NCI-H2171 (cell line): ENCODE data around the gene TNIP3.

Experiments
- DNase-seq: peaks from one replicate; lab custom pipeline; 2025; lab: John Stamatoyannopoulos, UW

The TNIP3 gene

DNA sequence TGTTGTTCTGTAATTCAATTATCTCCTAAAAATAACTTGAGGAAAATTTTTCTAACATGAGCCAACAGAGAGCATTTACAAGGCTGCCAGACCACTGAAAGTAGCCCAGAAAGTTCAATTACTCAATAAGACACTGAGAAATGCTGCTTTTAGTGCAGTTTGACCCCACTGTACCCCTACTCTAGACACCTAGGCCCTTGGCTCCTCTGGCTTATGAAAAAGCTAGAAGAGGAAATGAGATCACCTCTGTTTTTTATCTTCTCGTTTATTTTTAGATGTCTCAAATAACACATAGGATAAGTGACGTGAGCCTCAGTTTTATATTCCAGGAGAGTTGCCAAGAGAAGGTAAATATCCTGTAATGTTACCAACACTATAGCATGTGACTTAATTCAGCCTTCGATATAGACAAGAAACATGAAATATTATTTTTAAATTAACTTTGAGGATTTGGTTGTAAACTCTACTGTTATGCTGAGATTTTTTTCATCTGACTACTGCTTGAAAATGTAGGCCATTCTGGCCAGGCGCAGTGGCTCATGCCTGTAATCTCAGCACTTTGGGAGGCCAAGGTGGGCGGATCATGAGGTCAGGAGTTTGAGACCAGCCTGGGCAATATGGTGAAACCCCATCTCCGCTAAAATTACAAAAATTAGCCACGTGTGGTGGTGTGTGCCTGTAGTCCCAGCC, 24.4 kb downstream of the TNIP3 start:
- DNase-seq: no peak

DNA sequence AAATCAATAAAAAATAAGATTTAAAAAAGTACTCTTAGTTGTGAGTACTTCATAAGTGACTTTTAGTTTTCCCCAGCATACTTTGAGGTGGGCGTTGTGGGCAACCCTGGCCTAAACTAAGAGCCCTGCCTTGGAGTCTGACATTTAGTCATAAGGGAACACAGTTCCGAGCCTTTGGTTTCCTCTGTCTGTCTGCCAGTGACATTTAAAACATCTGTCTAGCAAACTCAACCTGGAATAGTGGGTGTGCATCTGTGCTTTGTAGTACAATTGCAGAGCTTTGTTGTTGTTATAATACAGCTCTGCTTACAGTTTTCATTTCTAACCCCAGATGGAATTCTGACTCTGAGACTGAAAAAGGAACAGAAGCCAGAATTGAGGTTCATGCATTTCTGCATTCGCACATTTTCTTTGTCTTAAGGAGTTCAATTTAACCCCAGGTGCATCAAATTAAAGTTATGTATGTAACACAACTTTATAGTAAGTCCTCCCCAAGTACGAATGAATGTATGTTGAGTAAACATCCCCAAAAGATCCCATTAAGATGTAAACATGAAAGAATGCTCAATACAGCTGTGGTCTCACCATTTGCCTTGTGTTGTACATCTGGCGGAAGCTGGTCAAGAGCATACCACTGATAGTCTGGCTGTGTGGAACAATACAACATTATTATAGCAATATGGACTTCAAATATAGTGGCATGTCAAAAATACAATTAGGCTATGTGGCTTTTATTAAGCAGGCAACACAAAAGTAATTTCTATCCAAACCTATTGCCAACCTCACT, 25.9 kb downstream of the TNIP3 start:
- no peak for DNase-seq

DNA sequence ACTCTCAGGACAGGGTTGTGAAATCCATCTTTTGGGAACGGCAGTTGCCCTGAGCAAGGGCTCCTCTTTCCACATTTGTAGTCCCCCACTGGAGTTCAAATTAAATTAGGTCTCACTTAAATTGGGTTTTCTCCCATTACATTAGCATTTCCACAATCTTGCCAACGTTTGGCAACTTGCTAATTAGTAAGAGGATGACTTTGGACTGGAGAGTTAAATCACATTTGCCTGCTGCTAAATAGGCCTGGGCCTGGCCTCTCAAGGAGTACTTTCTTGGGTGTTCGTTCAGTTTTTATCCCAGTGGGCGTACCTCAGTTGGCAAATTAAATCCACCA, 33.8 kb downstream of the TNIP3 start:
- no peak for DNase-seq

DNA sequence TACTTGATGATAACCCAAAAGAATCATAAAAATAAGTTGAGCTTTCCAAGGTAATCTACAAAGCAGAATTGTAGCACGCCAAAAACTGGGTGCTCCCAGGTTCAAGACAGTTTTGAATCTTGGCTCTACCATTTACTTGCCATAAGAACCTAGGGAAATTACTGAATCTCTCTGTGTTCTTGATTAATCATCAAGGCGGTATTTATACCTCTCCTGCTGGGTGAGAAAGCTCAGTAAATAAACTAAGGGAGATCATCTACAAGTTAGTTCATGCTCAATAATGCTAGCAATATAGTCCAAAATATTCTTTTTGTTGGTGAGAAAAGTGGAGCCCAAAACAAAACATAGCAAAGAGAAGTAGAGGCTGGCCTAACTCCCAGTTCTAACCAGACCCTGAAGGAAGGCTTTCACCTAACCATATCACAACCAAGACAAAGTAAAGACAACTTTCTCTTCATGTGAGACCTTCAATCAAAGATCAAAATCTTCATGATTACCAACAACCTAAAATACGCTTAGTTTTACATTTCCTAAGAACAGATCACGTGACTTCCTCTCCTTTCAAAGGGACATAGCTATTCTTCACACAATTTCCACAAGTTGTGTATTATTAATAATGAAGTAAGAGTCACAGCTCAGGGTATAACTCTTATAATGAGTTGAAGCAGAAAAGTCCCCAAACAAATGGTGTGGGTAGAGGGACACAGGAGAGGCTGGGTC, 34.4 kb downstream of the TNIP3 start:
- DNase-seq: no peak

DNA sequence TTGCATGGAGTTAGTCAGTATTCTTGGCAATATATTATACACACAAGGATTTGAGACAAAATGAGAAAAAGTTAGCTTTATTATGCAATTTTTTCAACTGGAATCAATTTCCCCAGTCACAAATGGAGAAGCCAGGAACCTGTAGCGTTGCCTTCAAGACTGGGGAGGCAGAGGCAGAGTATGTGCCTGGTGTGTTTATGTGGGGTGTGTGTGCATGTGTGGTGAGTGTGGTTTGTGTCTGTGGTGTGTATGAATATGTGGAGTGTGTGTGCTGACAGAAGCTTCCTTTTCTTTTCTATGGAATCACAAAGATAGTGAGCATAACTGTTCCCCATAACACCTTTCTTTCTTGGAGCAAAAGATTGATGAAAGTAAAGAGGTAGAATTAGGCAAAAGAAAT, 37.0 kb downstream of the TNIP3 start:
- DNase-seq: no peak

DNA sequence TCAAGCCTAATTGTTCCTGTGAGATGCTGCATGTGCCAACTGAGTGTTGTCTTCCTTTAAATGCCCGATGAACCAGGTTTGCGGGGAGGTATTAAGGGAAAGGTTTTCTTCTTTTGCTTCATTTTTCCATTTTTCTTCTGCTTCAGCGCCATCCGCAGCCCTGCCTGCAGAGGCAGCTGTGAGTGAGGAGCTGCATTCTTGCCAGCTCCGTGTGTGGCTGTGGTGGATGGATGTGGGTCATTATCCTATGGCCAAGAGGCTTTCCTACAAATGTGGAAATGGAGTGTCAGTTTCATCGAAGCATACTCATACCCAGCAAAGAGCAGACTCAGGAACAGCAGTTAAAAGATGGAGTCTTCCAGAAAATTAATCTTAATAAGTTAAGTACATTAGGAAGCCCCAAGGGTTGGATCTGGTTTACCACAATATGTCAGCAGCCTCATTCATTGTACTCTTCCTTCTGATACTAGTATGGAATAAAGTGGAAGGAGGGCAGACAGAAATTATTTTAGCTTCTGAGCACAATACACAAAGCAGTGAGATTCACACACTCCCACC, 37.6 kb downstream of the TNIP3 start:
- DNase-seq: no peak

DNA sequence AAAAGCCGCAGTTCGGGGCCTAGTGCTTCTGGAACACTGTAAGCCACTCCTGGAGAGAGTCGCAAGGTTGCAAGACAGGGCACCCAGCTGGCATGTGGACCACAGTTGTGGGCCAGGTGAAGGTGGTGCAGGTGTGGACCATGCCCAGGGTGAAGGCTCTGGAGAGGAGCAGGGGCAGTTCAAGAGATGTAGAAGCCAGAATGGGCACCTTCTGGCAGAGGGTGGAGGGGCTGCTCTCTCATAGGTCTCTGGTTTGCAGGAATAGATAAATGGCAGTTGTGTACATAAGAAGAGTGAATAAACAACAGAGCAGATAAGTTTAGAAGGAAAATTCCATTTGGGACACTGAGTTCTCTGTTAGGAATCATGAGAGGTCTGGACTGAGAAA, 38.6 kb downstream of the TNIP3 start:
- DNase-seq: no peak

DNA sequence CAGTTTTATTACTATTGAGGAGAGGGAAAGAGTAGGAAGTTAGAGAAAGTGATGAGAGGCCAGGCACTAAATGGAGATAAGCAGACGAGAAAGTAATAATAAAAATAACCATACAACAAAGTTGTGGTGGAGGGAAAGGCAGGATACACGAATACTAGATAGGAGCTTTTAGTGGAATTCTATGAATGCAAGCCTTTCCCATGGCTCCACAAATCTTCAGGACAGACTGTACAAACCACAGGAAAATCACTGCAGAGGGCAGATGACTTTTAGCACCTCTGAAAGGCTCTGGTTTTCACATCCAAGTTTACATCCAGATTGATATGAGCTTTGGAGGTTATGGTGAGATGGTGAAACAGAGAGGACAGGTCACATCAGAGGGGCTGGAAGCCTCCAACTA, 41.5 kb downstream of the TNIP3 start:
- no peak for DNase-seq

DNA sequence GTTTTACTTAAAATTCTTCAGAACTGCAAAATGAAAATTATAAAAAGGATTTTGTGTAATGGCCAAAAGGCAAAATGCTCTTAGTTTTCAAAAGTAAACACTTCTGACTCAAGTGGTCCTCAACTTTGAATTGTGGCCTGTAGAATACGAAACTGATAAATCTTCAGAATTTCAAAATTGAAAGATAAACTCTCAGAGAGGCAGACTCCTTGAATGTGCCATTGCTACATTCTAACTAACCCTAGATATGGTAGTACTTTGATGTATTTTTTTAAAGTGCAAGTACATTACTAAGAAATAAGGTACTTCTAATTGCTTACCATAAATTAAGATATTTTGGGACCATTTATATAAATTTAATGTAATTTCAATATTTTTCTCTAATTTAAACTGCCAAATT, 44.4 kb downstream of the TNIP3 start:
- DNase-seq: no peak

DNA sequence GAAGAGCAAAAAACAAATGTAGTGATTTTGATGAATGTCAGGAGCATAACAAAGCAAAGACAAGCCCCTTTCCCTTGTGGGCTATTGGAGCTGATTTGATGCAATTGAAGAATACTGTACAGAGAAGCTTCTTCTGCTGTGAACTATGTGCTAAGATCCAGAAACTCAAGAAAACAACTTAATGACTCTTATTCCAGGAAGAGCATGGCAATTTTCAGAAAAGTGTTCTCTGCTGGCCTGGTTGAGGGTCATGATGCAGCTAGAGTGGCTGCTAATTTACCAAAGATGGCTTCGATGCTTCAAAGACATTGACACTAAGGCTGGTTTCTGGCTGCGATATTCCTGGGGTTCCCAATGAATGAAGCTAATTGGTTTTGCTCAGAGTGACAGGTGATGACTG, 45.8 kb downstream of the TNIP3 start:
- no peak for DNase-seq

DNA sequence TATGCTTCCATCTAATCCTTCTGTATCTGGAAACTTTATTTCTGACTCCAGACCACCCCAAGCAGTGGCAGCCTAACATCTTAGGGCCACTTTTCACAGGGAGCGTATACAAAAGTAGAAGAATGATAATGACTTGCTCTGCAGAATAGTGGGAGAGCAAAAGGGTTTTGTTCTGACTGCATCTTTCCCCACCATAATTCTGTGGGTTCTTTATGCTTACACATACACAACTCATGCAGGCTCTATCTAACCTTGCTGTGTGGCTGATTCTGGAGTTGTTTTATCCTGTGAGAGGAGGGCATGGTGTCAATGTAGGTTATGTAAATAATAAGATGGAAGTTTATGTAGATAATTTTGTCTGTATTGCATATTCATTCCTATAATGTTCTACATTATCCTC, 49.4 kb downstream of the TNIP3 start:
- DNase-seq: no peak

DNA sequence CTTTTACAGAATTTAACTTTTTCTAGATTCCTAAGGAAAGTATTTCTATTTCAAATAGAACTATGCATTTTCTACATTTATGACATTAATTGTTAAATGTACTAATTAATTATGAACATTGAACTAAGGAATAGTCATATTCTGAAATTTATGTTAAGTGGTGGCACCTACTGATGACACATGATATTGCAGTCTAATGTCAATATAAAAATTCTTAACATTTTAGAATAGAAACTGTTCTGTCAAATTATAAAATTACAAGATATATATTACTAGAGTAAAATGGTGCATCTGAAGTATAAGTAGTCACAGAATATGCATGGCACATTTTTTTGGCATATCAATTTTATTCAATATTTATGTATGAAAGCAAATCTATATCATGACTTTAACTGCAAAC, 51.6 kb downstream of the TNIP3 start:
- DNase-seq: no peak

DNA sequence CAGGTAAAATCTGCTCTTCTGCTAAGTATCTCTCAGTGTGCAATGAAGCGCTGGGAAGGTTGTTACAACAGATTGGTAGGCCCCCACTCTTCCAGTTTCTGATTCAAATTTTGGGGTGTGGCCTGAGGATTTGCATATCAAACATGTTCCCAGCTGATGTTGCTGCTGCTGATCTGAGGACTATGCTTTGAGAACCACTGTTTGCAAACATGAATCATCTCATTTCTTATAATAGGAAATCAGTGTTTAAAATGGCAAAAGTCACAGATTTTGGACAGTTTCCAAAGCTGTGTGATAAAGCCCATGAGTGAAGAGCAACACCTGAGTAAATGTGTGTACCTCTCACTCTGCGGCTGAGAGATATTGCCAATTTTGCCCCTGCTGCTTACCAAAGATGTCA, 55.6 kb downstream of the TNIP3 start:
- DNase-seq: no peak

DNA sequence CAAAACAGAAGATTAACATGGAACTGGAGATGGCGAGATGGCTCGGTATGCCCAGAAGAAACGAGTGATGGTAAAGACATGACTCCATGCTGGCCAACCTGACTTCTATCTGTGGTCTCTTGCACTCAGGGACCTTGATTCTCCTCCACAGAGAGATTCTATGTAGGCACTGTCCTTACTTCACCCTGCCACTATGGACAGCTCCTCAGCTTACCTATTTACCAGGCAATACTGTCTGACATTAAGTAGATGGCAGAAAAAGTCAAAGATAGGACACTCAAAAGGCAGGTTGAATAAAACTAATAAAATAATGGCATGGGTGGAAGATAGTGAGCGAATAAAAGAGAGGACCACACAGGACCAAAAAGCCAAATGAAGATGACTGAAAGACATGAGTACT, 56.6 kb downstream of the TNIP3 start:
- no peak for DNase-seq

DNA sequence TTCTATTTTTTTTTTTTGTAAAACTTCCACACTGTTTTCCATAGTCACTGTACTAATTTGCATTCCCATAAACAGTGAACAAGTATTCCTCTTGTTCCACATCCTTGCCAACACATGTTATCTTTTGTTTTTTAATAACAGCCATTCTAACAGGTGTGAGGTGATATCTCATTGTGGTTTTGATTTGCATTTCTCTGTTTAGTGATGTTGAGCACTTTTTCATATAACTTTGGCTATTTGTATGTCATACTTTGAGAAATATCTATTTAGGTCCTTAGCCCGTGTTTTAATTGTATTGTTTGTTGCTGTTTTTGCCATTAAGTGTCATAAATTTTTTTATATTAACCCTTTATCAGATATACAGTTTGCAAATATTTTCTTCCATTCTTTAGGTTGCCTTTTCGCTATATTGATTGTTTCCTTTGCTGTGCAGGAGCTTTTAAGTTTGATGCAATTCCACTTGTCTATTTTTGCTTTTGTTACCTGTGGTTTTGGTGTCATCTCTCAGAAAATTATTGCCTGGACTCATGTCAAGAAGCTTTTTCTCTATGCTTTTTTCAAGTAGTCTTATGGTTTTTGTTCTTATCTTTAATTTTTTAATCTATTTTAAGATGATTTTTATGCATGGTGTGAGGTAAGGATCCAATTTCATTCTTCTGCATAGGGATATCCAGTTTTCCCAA, 63.9 kb downstream of the TNIP3 start:
- no peak for DNase-seq

DNA sequence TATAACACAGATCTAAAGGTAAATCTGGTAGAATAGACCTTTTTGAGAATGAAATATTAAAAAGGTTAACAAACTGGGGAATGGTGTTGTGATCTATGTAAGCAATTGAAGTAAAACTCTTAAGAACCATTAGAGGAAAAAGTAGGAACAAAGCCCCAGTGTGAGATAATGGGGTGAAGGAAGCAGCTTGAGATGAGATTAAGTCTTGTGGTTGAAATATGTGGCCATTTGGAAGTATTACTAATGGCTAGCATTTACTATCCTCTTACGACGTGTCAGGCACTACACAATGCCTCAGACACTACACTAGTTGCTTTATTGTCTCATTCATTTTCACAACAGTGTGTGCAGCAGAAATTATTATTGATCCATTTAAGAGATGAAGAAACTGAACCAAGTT, 65.9 kb downstream of the TNIP3 start:
- no peak for DNase-seq

DNA sequence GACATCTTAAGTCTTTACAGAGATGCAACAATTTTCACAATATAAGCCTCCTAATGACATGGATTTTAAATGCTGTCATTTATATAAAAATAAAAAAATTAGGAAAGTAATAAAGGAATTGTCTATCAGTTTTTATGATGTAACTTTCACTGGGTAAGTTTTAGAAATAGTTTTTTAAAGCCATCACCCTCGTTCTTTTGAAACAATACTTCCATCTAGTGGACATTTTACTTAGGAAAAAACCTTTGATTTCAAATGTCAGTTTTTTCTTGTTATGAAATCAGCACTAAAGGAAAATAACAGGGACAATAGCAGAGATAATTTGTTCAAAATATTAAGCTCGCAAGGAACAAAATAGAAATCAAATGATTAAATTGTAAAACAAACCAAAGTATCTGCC, 67.5 kb downstream of the TNIP3 start:
- DNase-seq: no peak

DNA sequence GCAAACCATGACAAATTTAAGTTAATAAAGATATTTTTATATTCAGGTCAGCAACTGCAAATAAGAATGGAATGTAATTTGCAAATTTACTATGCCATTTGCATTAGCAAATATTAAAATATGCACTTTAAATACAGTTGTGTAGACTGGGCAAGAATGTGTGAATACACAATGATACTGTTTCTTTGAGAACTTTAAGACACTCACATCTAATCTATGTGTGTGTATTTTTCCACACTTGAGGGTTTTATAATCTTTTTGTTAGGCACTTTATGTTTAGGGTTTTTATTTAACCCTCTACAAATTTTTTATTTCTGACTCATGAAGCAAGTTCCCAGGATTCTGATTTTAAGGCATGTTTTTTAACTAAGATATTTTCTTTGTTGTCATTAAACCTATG, 67.9 kb downstream of the TNIP3 start:
- DNase-seq: no peak

DNA sequence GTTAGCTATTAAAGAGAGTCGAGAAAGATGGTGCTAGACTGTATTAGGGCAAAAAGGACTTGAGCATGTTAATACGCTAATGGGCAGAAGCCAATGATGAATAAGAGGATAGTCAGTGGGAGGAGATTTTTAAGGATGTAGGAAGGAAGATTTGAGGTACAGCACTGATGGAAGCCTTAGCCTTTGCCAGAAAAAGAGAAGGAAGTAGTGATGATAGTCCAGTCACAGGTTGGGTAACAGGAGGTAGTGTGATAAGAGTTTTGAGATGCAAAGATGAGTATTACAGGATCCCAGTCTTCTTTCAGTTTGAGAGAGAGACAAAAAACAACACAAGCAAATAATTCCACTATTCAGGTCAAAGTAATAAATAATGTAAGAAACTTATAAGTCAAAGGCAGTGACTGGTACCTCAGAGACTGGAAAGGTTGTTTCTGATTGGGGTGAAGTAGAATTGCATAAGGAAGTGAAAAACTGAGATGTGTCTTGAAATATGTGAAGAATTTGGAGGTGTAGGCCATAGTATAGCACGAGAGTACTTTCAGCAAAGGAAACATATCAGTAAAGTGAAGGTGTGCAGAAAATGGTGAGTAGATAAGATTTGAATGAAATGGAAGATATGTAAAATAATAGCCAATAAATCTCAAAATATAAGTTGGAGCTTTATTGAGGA, 69.7 kb downstream of the TNIP3 start:
- no peak for DNase-seq

DNA sequence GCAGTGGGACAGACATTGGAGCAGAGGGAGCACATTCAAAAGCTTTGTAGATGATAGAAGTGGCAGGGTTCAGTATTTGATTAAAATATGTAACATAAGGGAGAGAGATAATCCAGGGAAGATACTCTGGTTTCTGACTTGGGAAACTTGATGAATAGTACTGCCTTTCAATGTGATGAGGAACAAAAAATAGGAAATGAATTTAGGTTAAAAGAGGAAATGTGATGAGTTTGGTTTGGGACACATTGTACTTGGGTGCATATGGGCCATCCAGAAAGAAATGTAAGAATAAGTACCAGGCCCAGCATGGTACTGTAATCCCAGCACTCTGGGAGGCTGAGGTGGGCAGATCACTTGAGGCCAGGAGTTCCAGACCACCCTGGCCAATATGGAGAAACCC, 70.9 kb downstream of the TNIP3 start:
- no peak for DNase-seq

DNA sequence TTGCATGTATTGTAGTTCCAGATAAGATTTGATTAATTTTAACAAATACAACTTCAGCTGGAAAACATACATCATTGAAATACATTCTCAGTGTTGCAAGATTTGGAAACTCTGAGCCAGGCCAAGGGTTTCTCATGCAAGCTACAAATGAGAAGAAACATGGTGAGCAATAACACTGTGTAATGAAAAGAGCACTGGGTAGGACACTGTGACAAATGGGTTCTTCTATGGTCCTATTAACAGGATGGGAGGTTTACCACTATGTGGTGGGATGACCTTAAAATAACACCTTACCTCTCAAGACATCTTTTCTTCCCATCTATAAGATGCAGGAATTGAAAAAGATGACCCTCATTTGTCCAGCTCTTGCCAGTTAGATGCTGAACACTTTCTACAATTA, 72.2 kb downstream of the TNIP3 start:
- DNase-seq: no peak

DNA sequence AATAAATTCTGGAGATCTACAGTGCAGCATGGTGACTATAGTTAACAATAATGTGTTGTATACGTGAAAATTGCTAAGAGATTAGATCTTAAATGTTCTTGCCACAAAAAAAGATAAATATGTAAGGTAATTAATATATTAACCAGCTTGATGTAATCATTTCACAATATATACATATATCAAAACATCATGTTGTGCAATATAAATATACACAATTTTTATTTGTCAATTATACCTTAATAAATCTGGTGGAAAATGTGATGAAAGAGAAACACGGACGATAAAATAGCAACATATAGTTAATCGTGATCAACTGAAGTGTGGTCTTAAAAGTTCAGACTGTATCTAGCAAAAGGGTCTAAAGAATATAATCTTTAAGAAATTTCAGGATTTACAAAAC, 75.3 kb downstream of the TNIP3 start:
- no peak for DNase-seq
